ENCODE results near the gene TMEM138. TPM values are rescaled to one million over a fixed set of nuclear protein-coding genes. Genes with fewer than 3 reads are reported as not detected.
A peak's percentile ranks its signal among the peaks of the same experiment; 100 is the strongest.

TMEM138 gene
- total and polyA plus RNA-seq, 2 of the 13 experiments (the other 11 are each of a cell fraction or from before 2014, with no cell fraction given), result 43.5 to 61.0 TPM

GRCh38 chr11:61361741-61362541 lies at the start of gene TMEM138, which contains the start of gene CYB561A3 (continued):
- peak; percentile 77; the same call in 1 of the 2 replicates for TF ChIP-seq SRY (CRISPR knock-in tag; IDR thresholded peaks at IDR 0.05)
- peak; percentile 44; the same call in 1 of the 2 replicates for TF ChIP-seq SP5 (CRISPR knock-in tag; IDR thresholded peaks at IDR 0.05; ENCODE audit: borderline replicate concordance, low read depth)
- peak; percentile 82 for TF ChIP-seq ELF3 (CRISPR knock-in tag; IDR thresholded peaks at IDR 0.05)
- no peak for TF ChIP-seq MLLT10 (CRISPR knock-in tag; IDR thresholded peaks at IDR 0.05)
- TF ChIP-seq ZNF432 (CRISPR knock-in tag; IDR thresholded peaks at IDR 0.05; ENCODE audit: borderline replicate concordance), result no peak
- TF ChIP-seq ZNF616 (CRISPR knock-in tag; IDR thresholded peaks at IDR 0.05; ENCODE audit: low read depth), result peak; percentile 44; the same call in 1 of the 2 replicates
- TF ChIP-seq ZNF431 (CRISPR knock-in tag; IDR thresholded peaks at IDR 0.05; ENCODE audit: borderline replicate concordance, low read depth), result no peak
- 0 out of 2 replicates have a peak, but pooled peaks have one; percentile 90 for TF ChIP-seq ZNF761 (CRISPR knock-in tag; conservative IDR thresholded peaks at IDR 0.05)
- TF ChIP-seq ZFP82 (CRISPR knock-in tag; IDR thresholded peaks at IDR 0.05; ENCODE audit: borderline replicate concordance), result no peak
- 0 out of 2 replicates have a peak, but pooled peaks have one; percentile 53 for TF ChIP-seq HOMEZ (CRISPR knock-in tag; IDR thresholded peaks at IDR 0.05; ENCODE audit: low read depth)
- TF ChIP-seq PBX2 (CRISPR knock-in tag; IDR thresholded peaks at IDR 0.05), result no peak
- TF ChIP-seq YY1 (IDR thresholded peaks at IDR 0.05; ENCODE audit: insufficient read depth, insufficient replicate concordance, low read depth, low read length), result peak; percentile 97
- no peak for TF ChIP-seq ZSCAN22 (CRISPR knock-in tag; IDR thresholded peaks at IDR 0.05)
- TF ChIP-seq CBX2 (IDR thresholded peaks at IDR 0.05; ENCODE audit: low read depth, low read length), result no peak
- no peak for TF ChIP-seq CBX2 (CRISPR knock-in tag; IDR thresholded peaks at IDR 0.05; ENCODE audit: low read depth)
- TF ChIP-seq ZNF232 (CRISPR knock-in tag; IDR thresholded peaks at IDR 0.05; ENCODE audit: borderline replicate concordance), result peak; percentile 73; the same call in 1 of the 2 replicates
- TF ChIP-seq ZBTB26 (CRISPR knock-in tag; IDR thresholded peaks at IDR 0.05; ENCODE audit: borderline replicate concordance), result no peak
- TF ChIP-seq ZNF329 (CRISPR knock-in tag; IDR thresholded peaks at IDR 0.05; ENCODE audit: low read depth), result no peak
- TF ChIP-seq RFX3 (CRISPR knock-in tag; IDR thresholded peaks at IDR 0.05), result no peak
- TF ChIP-seq, protein P1, sequence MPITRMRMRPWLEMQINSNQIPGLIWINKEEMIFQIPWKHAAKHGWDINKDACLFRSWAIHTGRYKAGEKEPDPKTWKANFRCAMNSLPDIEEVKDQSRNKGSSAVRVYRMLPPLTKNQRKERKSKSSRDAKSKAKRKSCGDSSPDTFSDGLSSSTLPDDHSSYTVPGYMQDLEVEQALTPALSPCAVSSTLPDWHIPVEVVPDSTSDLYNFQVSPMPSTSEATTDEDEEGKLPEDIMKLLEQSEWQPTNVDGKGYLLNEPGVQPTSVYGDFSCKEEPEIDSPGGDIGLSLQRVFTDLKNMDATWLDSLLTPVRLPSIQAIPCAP (CRISPR knock-in tag; IDR thresholded peaks at IDR 0.05; ENCODE audit: low read depth), result no peak
- TF ChIP-seq ZNF879 (CRISPR knock-in tag; IDR thresholded peaks at IDR 0.05), result no peak; the same call in 1 of the 2 replicates
- 0 out of 2 replicates have a peak, but pooled peaks have one; percentile 39 for TF ChIP-seq ZSCAN31 (CRISPR knock-in tag; IDR thresholded peaks at IDR 0.05; ENCODE audit: low read depth)
- TF ChIP-seq ZNF224 (CRISPR knock-in tag; IDR thresholded peaks at IDR 0.05), result 0 out of 2 replicates have a peak, but pooled peaks have one; percentile 13
- TF ChIP-seq TFE3 (CRISPR knock-in tag; IDR thresholded peaks at IDR 0.05), result no peak; the same call in 1 of the 2 replicates
